NB4 (cell line): ENCODE measurements around the gene TMEM140.
"Not testable (repeated sequence)": the region's sequence is repeated elsewhere in the genome, so short reads cannot be mapped to it uniquely, and the experiment has no call there.

Experiments used
- DNase-seq: peaks from one replicate; pipeline ENCODE4 v3.0.0; 2010; ENCODE audit warnings: low read depth
- H3K4me3 ChIP-seq: one replicate; pipeline ENCODE4 v1.5.1; 2011; ENCODE audit warnings: mild to moderate bottlenecking, low read depth, low read length, moderate library complexity
- MAX ChIP-seq: IDR thresholded peaks from 2 replicates; pipeline ENCODE4 v1.6.1; 2011; ENCODE audit warnings: low read depth, low read length
- MYC ChIP-seq: IDR thresholded peaks from 2 replicates; pipeline ENCODE4 v1.6.1; 2011; ENCODE audit warnings: low read depth, low read length
- POLR2A ChIP-seq: IDR thresholded peaks from 2 replicates; pipeline ENCODE4 v1.6.1; 2011; ENCODE audit warnings: mild to moderate bottlenecking; ENCODE audit not compliant: insufficient read length; ENCODE audit errors: extremely low read depth
- TF ChIP-seq, protein P1 (sequence below): IDR thresholded peaks from one replicate; pipeline ENCODE4 v1.5.1; 2012; ENCODE audit warnings: low read depth, low read length

The TMEM140 gene

DNA sequence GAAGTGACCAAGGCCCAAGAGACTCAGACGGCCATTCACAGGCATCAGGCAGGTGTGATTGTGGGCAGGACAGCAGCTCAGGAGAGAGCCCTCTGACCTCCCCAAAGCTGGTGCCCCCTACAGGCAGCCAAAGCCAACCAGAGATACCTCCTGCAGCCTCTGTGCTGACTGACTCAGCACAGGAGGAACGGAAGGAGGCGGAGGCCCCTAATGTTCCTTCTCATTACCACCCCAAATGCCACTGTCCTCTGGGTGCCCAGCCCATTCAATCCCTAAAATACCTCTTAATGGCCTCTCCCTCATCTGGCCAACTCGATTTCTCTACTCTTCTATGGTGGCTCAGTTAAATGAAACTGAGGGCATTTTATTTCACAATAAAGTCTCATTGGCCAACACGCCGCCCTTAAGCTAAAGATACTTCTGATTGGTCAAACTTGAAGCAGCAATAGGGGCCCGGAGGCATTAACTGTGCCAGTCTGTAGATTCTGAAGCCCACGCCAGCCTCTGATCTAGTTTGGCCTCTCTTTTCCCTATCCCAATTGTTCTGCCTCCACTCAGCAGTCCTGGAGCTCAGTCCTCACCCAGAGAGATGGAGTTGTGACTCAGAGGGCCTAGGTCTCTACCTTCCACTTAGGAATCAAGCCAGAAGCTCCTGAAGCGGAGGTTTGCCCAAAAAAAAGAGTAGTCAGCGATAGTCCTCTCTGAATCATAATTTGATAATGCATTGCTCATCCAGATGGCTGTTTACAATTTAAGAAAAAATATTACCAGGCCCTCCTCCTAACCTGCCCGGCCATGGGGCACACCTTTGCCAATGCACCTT is 21.5 kb downstream of the TMEM140 start:
- TF ChIP-seq, protein P1, sequence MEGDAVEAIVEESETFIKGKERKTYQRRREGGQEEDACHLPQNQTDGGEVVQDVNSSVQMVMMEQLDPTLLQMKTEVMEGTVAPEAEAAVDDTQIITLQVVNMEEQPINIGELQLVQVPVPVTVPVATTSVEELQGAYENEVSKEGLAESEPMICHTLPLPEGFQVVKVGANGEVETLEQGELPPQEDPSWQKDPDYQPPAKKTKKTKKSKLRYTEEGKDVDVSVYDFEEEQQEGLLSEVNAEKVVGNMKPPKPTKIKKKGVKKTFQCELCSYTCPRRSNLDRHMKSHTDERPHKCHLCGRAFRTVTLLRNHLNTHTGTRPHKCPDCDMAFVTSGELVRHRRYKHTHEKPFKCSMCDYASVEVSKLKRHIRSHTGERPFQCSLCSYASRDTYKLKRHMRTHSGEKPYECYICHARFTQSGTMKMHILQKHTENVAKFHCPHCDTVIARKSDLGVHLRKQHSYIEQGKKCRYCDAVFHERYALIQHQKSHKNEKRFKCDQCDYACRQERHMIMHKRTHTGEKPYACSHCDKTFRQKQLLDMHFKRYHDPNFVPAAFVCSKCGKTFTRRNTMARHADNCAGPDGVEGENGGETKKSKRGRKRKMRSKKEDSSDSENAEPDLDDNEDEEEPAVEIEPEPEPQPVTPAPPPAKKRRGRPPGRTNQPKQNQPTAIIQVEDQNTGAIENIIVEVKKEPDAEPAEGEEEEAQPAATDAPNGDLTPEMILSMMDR = peak; percentile 77
- no peak for TF ChIP-seq POLR2A
- no peak for TF ChIP-seq MAX
- TF ChIP-seq MYC = no peak
- DNase-seq = peak; percentile 80
- H3K4me3 ChIP-seq = peak overlapping the region; percentile 86

- TF ChIP-seq MYC (no peak), MAX (no peak), POLR2A (no peak)
- TF ChIP-seq, protein P1 = no peak
- peak; percentile 80 for DNase-seq
- peak overlapping the region; percentile 86 for H3K4me3 ChIP-seq
Measured at GRCh38 chr7:135169964-135170273, 22.0 kb downstream of the TMEM140 start.

DNA sequence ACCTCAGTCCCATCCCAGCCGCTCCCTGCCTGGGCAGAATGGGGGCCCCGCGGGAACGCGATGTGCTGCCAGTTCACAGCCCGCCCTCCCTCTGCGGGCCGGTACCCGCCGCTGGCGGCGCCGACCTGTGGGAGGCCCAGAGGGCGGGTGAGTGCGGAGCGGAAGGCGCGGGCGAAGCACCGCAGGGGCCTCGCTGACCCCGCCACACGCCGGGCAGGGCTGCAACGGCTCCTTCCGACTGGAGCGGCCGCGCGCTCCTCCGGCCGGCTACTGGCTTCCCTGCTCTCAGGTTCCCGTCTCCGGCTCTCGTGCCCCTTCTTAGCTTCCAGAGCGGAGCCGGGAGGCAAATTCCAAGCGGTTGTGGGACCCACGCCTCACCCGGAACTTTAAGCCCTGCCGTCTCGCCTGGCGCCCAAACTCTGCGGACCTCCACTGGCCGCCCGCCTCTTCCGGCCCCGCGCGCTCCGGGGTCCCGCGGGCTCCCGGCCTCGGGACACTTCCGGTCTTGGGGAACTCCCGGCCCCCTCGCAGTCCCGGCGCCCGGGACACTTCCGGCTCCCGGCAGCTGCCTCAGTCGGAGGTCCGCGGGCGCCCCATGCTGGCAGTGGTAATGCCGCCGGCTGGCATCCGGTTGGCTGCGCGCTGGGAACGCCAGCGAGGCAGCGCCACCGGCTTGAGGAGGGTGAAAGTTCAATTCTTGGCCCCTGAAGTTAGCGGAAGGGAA is 22.6 kb downstream of the TMEM140 start, which contains the start of gene CYREN:
Gene CYREN (minus strand): TSS at position 434 of the 724 bp plus-strand sequence. CDS start 1,785 bp downstream, outside the sequence.
- peak within 1 kb of the TSS; percentile 86 for H3K4me3 ChIP-seq
- TF ChIP-seq POLR2A (peak; percentile 56), MAX (no peak; the same call in 1 of the 2 replicates), MYC (peak; percentile 70)
- TF ChIP-seq, protein P1 = peak; percentile 60
- peak; percentile 99 for DNase-seq

- not testable (repeated sequence) for DNase-seq
Measured at GRCh38 chr7:135170998-135171481, 23.2 kb downstream of the TMEM140 start.

DNA sequence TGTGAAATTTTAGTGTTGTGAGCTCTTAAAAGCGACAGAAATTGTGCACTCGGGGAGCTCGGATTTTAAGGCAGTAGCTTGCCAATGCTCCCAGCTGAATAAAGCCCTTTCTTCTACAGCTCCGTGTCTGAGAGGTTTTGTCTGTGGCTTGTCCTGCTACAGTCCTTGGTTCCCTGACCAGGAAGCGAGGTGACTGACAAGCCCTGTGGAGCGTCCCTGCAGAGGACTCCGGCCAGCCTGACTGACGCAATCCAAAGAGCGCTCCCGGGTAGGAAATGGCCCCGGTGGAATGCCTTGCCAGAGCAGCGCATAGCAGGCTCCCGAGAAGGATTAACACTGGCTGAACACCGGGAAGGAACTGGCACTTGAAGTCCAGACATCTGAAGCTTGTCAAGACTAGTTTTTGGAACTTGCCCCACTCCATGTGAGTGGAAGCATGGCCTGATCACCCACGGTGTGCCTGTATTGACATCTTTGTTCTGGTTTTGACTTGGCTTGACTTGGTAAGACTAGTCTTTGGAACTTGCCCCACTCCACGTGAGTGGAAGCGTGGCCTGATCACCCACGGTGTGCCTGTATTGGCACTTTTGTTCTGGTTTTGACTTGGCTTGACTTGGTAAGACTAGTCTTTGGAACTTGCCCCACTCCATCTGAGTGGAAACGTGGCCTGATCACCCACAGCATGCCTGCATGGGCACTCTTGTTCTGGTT is 23.9 kb downstream of the TMEM140 start:
- H3K4me3 ChIP-seq = peak overlapping the region; percentile 80
- TF ChIP-seq POLR2A = peak; percentile 34

More at GRCh38 chr7:135170998-135171481, 23.2 kb downstream of the TMEM140 start:
- H3K4me3 ChIP-seq = peak overlapping the region; percentile 80

GRCh38 chr7:135173916-135174315 is 26.0 kb downstream of the TMEM140 start:
- not testable (repeated sequence) for DNase-seq, H3K4me3 ChIP-seq

More for the DNA sequence above, 23.9 kb downstream of the TMEM140 start:
- DNase-seq = peak; percentile 75

DNA sequence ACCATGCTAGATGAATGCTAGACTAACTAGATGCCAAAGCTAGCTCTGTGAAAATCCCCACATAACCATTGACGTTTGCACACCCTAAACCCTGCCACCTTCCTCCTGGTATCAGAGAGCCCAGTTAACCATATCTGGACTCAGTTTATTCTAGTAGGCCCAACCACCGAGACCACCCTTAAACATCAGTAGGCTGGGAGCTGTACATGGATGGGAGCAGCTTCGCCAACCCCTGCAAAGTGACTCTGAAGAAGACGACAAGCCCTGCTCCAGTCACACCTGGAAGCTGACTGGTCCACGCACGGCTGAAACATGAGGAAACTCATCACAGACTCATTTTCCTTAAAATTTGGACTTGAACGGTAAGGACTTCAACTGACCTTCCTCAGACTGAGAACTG is 27.1 kb downstream of the TMEM140 start:
- TF ChIP-seq MAX (no peak), POLR2A (no peak), MYC (no peak)
- TF ChIP-seq, protein P1 = no peak
- DNase-seq = no peak
- H3K4me3 ChIP-seq = no peak overlapping the region
